WTC11 (cell line): ENCODE results near the gene ASB8. TPM values are rescaled to one million over a fixed set of nuclear protein-coding genes. Genes with fewer than 3 reads are reported as not detected.

Experiments
- ATAC-seq: fragments of 200-7000 bp; cut with Tn5 transposase; 2 replicates; pipeline ENCODE4 v1.10.0; 2021; ENCODE audit warnings: mild to moderate bottlenecking, moderate library complexity
- CTCF ChIA-PET: fragments of 300-600 bp; sonication (Branson Sonifier 250); formaldehyde crosslinking; loops from one replicate; lab custom pipeline; 2021; ENCODE audit warnings: antibody characterized with exemption; lab: Charles Lee
- POLR2A ChIA-PET: fragments of 350-600 bp; sonication (Branson Sonifier 250); formaldehyde crosslinking; loops from one replicate; lab custom pipeline; 2021; ENCODE audit warnings: antibody characterized with exemption; lab: Charles Lee
- DNase-seq: peaks from one replicate; pipeline ENCODE4 v3.0.0; 2021; ENCODE audit warnings: low spot score
- H3K27ac Mint-ChIP-seq: 2 replicates; pipeline ENCODE4 v1.8.0; 2021; ENCODE audit warnings: mixed read lengths
- H3K27me3 Mint-ChIP-seq: 2 replicates; pipeline ENCODE4 v1.8.0; 2021; ENCODE audit warnings: low read depth, mild to moderate bottlenecking, moderate library complexity, mixed read lengths
- H3K36me3 Mint-ChIP-seq: 2 replicates; pipeline ENCODE4 v1.8.0; 2021; ENCODE audit warnings: mixed read lengths
- H3K4me1 Mint-ChIP-seq: 2 replicates; pipeline ENCODE4 v1.8.0; 2022; ENCODE audit warnings: mixed read lengths
- H3K4me3 Mint-ChIP-seq: 2 replicates; pipeline ENCODE4 v1.8.0; 2021; ENCODE audit warnings: mild to moderate bottlenecking, moderate library complexity, mixed read lengths
- H3K9me3 Mint-ChIP-seq: 2 replicates; pipeline ENCODE4 v1.8.0; 2021; ENCODE audit warnings: mixed read lengths
- FOXJ3 ChIP-seq: sonication (generic); formaldehyde crosslinking; IDR thresholded peaks from 2 replicates; pipeline ENCODE4 v1.9.0; 2021; ENCODE audit warnings: missing genetic modification reagents, mild to moderate bottlenecking, borderline replicate concordance
- IRF2 ChIP-seq: sonication (generic); formaldehyde crosslinking; IDR thresholded peaks from 2 replicates; pipeline ENCODE4 v1.8.0; 2022; ENCODE audit warnings: low read depth, missing genetic modification reagents, borderline replicate concordance
- KAT7 ChIP-seq: sonication (generic); formaldehyde crosslinking; IDR thresholded peaks from 2 replicates; pipeline ENCODE4 v1.8.1; 2023; ENCODE audit warnings: missing genetic modification reagents, mild to moderate bottlenecking, borderline replicate concordance
- NR3C1 ChIP-seq: sonication (generic); formaldehyde crosslinking; conservative IDR thresholded peaks from 2 replicates; pipeline ENCODE4 v1.8.1; 2023; ENCODE audit warnings: low read depth, mild to moderate bottlenecking, missing genetic modification reagents
- PRDM15 ChIP-seq: sonication (generic); formaldehyde crosslinking; IDR thresholded peaks from 2 replicates; pipeline ENCODE4 v1.8.0; 2022; ENCODE audit warnings: missing genetic modification reagents
- PRRX2 ChIP-seq: fragments of 250-450 bp; sonication (Bioruptor Pico); IDR thresholded peaks from 2 replicates; pipeline ENCODE4 v1.8.0; 2021; ENCODE audit warnings: mild to moderate bottlenecking
- ZNF219 ChIP-seq: sonication (generic); formaldehyde crosslinking; IDR thresholded peaks from 2 replicates; pipeline ENCODE4 v1.8.0; 2023; ENCODE audit warnings: missing genetic modification reagents, mild to moderate bottlenecking, borderline replicate concordance
- ZNF532 ChIP-seq: fragments of 250-450 bp; sonication (Bioruptor Pico); IDR thresholded peaks from 2 replicates; pipeline ENCODE4 v1.9.0; 2021; ENCODE audit warnings: mild to moderate bottlenecking, borderline replicate concordance
- total RNA-seq: library from RNA; stranded (reverse); gene quantifications from 3 replicates; pipeline ENCODE4 v1.2.3, GENCODE V29; 2021
- TF ChIP-seq, protein P1 (sequence below): sonication (generic); formaldehyde crosslinking; IDR thresholded peaks from 2 replicates; pipeline ENCODE4 v1.8.1; 2023; ENCODE audit warnings: mild to moderate bottlenecking, moderate library complexity, missing genetic modification reagents
- TF ChIP-seq, protein P2 (sequence below): sonication (generic); formaldehyde crosslinking; IDR thresholded peaks from 2 replicates; pipeline ENCODE4 v1.8.1; 2023; ENCODE audit warnings: mild to moderate bottlenecking, missing genetic modification reagents
- TF ChIP-seq, protein P3 (sequence below): fragments of 250-450 bp; sonication (Bioruptor Pico); IDR thresholded peaks from 2 replicates; pipeline ENCODE4 v1.9.0; 2021; ENCODE audit warnings: mild to moderate bottlenecking
- TF ChIP-seq, protein P4 (sequence below): sonication (generic); formaldehyde crosslinking; IDR thresholded peaks from 2 replicates; pipeline ENCODE4 v1.8.0; 2022; ENCODE audit warnings: mild to moderate bottlenecking, missing genetic modification reagents
- TF ChIP-seq, protein P5 (sequence below): fragments of 250-450 bp; sonication (Bioruptor Pico); IDR thresholded peaks from 2 replicates; pipeline ENCODE4 v1.9.0; 2021; ENCODE audit warnings: moderate library complexity, mild to moderate bottlenecking, inconsistent platforms, borderline replicate concordance
- TF ChIP-seq, protein P6 (sequence below): sonication (generic); formaldehyde crosslinking; IDR thresholded peaks from 2 replicates; pipeline ENCODE4 v1.8.0; 2022; ENCODE audit warnings: mild to moderate bottlenecking, missing genetic modification reagents

ASB8 gene
- total RNA-seq, 1 experiment from 2014 or later = 7.4 TPM

GRCh38 chr12:48135027-48135426 is 22.3 kb downstream of the ASB8 start (continued):
- TF ChIP-seq, protein P1, sequence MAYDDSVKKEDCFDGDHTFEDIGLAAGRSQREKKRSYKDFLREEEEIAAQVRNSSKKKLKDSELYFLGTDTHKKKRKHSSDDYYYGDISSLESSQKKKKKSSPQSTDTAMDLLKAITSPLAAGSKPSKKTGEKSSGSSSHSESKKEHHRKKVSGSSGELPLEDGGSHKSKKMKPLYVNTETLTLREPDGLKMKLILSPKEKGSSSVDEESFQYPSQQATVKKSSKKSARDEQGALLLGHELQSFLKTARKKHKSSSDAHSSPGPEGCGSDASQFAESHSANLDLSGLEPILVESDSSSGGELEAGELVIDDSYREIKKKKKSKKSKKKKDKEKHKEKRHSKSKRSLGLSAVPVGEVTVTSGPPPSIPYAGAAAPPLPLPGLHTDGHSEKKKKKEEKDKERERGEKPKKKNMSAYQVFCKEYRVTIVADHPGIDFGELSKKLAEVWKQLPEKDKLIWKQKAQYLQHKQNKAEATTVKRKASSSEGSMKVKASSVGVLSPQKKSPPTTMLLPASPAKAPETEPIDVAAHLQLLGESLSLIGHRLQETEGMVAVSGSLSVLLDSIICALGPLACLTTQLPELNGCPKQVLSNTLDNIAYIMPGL (CRISPR knock-in tag) = no peak
- TF ChIP-seq FOXJ3 (CRISPR knock-in tag) = no peak
- no peak for TF ChIP-seq KAT7 (CRISPR knock-in tag)
- TF ChIP-seq, protein P2, sequence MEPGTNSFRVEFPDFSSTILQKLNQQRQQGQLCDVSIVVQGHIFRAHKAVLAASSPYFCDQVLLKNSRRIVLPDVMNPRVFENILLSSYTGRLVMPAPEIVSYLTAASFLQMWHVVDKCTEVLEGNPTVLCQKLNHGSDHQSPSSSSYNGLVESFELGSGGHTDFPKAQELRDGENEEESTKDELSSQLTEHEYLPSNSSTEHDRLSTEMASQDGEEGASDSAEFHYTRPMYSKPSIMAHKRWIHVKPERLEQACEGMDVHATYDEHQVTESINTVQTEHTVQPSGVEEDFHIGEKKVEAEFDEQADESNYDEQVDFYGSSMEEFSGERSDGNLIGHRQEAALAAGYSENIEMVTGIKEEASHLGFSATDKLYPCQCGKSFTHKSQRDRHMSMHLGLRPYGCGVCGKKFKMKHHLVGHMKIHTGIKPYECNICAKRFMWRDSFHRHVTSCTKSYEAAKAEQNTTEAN (CRISPR knock-in tag) = no peak
- no peak for TF ChIP-seq PRDM15 (CRISPR knock-in tag)

DNA sequence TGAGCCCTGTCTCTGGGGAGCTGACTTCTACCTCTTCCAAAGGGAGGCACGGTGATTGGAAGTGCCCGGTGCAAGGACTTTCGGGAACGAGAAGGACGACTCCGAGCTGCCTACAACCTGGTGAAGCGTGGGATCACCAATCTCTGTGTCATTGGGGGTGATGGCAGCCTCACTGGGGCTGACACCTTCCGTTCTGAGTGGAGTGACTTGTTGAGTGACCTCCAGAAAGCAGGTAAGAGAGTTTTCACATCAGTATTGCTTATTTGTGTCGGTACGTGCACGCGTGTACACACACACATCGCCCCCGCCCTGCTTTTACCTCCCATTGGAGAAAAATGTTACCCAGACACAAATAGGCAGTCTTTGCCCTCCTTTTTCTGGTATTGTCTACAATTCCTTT is 24.5 kb downstream of the ASB8 start:
- H3K36me3 Mint-ChIP-seq = peaks cover 59% of the 10 kb centered on the region
- H3K27me3 Mint-ChIP-seq = no peaks in the 10 kb centered on the region
- POLR2A ChIA-PET = no interaction called here
- H3K27ac Mint-ChIP-seq = no peak overlapping the region
- H3K9me3 Mint-ChIP-seq = no peaks in the 10 kb centered on the region
- no peak for TF ChIP-seq ZNF532
- no peak for TF ChIP-seq PRRX2
- TF ChIP-seq KAT7 (CRISPR knock-in tag) = no peak
- no peak for TF ChIP-seq NR3C1
- TF ChIP-seq, protein P3, sequence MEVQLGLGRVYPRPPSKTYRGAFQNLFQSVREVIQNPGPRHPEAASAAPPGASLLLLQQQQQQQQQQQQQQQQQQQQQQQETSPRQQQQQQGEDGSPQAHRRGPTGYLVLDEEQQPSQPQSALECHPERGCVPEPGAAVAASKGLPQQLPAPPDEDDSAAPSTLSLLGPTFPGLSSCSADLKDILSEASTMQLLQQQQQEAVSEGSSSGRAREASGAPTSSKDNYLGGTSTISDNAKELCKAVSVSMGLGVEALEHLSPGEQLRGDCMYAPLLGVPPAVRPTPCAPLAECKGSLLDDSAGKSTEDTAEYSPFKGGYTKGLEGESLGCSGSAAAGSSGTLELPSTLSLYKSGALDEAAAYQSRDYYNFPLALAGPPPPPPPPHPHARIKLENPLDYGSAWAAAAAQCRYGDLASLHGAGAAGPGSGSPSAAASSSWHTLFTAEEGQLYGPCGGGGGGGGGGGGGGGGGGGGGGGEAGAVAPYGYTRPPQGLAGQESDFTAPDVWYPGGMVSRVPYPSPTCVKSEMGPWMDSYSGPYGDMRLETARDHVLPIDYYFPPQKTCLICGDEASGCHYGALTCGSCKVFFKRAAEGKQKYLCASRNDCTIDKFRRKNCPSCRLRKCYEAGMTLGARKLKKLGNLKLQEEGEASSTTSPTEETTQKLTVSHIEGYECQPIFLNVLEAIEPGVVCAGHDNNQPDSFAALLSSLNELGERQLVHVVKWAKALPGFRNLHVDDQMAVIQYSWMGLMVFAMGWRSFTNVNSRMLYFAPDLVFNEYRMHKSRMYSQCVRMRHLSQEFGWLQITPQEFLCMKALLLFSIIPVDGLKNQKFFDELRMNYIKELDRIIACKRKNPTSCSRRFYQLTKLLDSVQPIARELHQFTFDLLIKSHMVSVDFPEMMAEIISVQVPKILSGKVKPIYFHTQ = no peak
- TF ChIP-seq, protein P1 (CRISPR knock-in tag) = no peak
- TF ChIP-seq, protein P4, sequence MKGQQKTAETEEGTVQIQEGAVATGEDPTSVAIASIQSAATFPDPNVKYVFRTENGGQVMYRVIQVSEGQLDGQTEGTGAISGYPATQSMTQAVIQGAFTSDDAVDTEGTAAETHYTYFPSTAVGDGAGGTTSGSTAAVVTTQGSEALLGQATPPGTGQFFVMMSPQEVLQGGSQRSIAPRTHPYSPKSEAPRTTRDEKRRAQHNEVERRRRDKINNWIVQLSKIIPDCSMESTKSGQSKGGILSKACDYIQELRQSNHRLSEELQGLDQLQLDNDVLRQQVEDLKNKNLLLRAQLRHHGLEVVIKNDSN = no peak
- no peak for TF ChIP-seq ZNF219 (CRISPR knock-in tag)
- TF ChIP-seq IRF2 = no peak
- TF ChIP-seq, protein P5, sequence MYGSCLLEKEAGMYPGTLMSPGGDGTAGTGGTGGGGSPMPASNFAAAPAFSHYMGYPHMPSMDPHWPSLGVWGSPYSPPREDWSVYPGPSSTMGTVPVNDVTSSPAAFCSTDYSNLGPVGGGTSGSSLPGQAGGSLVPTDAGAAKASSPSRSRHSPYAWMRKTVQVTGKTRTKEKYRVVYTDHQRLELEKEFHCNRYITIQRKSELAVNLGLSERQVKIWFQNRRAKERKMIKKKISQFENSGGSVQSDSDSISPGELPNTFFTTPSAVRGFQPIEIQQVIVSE (CRISPR knock-in tag) = no peak
- TF ChIP-seq, protein P6, sequence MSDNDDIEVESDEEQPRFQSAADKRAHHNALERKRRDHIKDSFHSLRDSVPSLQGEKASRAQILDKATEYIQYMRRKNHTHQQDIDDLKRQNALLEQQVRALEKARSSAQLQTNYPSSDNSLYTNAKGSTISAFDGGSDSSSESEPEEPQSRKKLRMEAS = no peak
- no peak for DNase-seq
- CTCF ChIA-PET = no interaction called here
- no peak for ATAC-seq
- H3K4me3 Mint-ChIP-seq = no peak overlapping the region
- H3K4me1 Mint-ChIP-seq = no peaks in the 10 kb centered on the region
